OCI-LY3 (cell line): ENCODE results near the gene RAP1GAP2.

ENCODE experiments used
- H2AFZ ChIP-seq: fragments of 200-600, 300-600 bp; shearing (Covaris generic); 2 replicates; pipeline ENCODE4 v1.6.0; 2014; ENCODE audit warnings: antibody characterized with exemption, low read depth, low read length
- H3K27ac ChIP-seq: fragments of 200-600, 300-600 bp; sonication (generic); 2 replicates; pipeline ENCODE4 v1.5.1; 2014; ENCODE audit warnings: mild to moderate bottlenecking, low read length, moderate library complexity, mixed read lengths
- H3K27me3 ChIP-seq: fragments of 200-600, 300-600 bp; sonication (generic); 2 replicates; pipeline ENCODE4 v1.6.1; 2014; ENCODE audit warnings: low read depth, low read length, mixed read lengths
- H3K36me3 ChIP-seq: fragments of 200-600, 300-600 bp; sonication (generic); replicated peaks from 2 replicates; pipeline ENCODE3; 2014; ENCODE audit warnings: low read depth, low read length, mixed read lengths
- H3K4me1 ChIP-seq: fragments of 300-600, 200-600 bp; sonication (generic); 2 replicates; pipeline ENCODE4 v1.6.1; 2014; ENCODE audit warnings: low read length, mixed read lengths
- H3K4me2 ChIP-seq: fragments of 200-600, 300-600 bp; sonication (generic); 2 replicates; pipeline ENCODE4 v1.6.1; 2014; ENCODE audit warnings: low read length, mixed read lengths
- H3K4me3 ChIP-seq: fragments of 300-600, 200-600 bp; sonication (generic); 2 replicates; pipeline ENCODE4 v1.5.1; 2014; ENCODE audit warnings: antibody characterized with exemption, mild to moderate bottlenecking, low read length, moderate library complexity
- H3K79me2 ChIP-seq: fragments of 300-600, 200-600 bp; shearing (Covaris generic); 2 replicates; pipeline ENCODE4 v1.6.1; 2014; ENCODE audit warnings: mild to moderate bottlenecking, low read length, mixed read lengths
- H3K9ac ChIP-seq: fragments of 300-600, 200-600 bp; shearing (Covaris generic); 2 replicates; pipeline ENCODE4 v1.6.0; 2014; ENCODE audit warnings: mild to moderate bottlenecking, low read length, moderate library complexity
- H3K9me3 ChIP-seq: fragments of 200-600, 300-600 bp; shearing (Covaris generic); 2 replicates; pipeline ENCODE4 v1.6.1; 2014; ENCODE audit warnings: low read length, mixed read lengths; ENCODE audit not compliant: insufficient read depth
- H4K20me1 ChIP-seq: fragments of 200-600, 300-600 bp; sonication (generic); 2 replicates; pipeline ENCODE4 v1.6.1; 2016; ENCODE audit warnings: low read length, mixed read lengths; ENCODE audit not compliant: insufficient read depth
- EZH2phosphoT487 ChIP-seq: fragments of 200-600 bp; shearing (Covaris generic); IDR thresholded peaks from 2 replicates; pipeline ENCODE4 v1.6.1; 2018; ENCODE audit warnings: antibody characterized with exemption, mixed run types, low read depth
- TF ChIP-seq, protein P1 (sequence below): fragments of 200-600, 300-600 bp; sonication (generic); IDR thresholded peaks from 2 replicates; pipeline ENCODE4 v1.5.1; 2014; ENCODE audit warnings: antibody characterized with exemption, low read length, low read depth

The RAP1GAP2 gene

DNA sequence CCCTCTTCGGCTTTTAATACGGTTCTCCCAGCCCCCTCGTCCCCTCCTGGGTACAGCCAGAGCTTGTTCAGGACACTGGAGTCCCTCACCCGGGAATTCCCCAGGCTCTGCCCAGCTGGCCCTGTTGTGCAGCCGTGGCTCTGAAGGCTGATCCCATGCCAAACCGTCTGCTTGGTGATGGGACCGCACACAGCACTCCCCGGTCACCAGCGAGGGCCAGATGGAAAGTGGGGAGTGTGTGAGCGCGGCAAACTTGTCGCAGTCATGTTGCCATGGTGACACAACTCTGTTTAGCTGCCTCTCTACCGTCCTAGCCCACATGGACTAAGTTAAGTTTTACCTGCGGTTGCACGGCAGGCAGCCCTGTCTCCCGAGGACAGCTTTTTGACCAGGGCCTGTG, 107.9 kb downstream of the RAP1GAP2 start:
- H3K9ac ChIP-seq: no peak overlapping the region
- no peaks in the 10 kb centered on the region for H3K27me3 ChIP-seq
- H3K27ac ChIP-seq: no peak overlapping the region
- H3K4me2 ChIP-seq: no peak overlapping the region
- H3K9me3 ChIP-seq: no peaks in the 10 kb centered on the region
- no peak overlapping the region for H3K4me3 ChIP-seq
- no peaks in the 10 kb centered on the region for H3K36me3 ChIP-seq
- H3K4me1 ChIP-seq: peaks cover 8% of the 10 kb centered on the region
- TF ChIP-seq EZH2phosphoT487: no peak
- TF ChIP-seq, protein P1, sequence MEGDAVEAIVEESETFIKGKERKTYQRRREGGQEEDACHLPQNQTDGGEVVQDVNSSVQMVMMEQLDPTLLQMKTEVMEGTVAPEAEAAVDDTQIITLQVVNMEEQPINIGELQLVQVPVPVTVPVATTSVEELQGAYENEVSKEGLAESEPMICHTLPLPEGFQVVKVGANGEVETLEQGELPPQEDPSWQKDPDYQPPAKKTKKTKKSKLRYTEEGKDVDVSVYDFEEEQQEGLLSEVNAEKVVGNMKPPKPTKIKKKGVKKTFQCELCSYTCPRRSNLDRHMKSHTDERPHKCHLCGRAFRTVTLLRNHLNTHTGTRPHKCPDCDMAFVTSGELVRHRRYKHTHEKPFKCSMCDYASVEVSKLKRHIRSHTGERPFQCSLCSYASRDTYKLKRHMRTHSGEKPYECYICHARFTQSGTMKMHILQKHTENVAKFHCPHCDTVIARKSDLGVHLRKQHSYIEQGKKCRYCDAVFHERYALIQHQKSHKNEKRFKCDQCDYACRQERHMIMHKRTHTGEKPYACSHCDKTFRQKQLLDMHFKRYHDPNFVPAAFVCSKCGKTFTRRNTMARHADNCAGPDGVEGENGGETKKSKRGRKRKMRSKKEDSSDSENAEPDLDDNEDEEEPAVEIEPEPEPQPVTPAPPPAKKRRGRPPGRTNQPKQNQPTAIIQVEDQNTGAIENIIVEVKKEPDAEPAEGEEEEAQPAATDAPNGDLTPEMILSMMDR: no peak
- H4K20me1 ChIP-seq: no peaks in the 10 kb centered on the region
- no peak overlapping the region for H2AFZ ChIP-seq
- no peaks in the 10 kb centered on the region for H3K79me2 ChIP-seq

DNA sequence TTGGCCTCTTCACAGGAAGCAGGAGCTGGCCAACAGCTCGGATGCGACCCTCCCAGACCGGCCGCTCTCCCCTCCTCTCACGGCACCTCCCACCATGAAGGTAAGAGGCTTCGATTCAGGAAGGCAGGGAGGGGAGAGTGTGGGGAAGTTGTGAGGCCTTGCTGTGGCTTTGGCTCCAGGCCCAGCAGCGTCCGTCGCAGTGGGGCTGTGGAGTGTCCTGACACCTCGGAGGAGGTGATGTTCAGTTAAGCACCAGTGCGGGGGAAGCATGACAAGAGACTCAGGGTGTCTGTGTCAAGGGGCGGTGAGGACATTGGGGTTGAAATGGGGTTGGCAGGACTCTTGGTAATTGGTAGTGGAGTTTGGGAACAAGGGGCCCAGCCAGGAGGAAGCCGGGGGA, 109.0 kb downstream of the RAP1GAP2 start:
- Histone ChIP-seq H3K4me1 (peaks cover 18% of the 10 kb centered on the region), H4K20me1 (no peaks in the 10 kb centered on the region), H2AFZ (no peak overlapping the region)

DNA sequence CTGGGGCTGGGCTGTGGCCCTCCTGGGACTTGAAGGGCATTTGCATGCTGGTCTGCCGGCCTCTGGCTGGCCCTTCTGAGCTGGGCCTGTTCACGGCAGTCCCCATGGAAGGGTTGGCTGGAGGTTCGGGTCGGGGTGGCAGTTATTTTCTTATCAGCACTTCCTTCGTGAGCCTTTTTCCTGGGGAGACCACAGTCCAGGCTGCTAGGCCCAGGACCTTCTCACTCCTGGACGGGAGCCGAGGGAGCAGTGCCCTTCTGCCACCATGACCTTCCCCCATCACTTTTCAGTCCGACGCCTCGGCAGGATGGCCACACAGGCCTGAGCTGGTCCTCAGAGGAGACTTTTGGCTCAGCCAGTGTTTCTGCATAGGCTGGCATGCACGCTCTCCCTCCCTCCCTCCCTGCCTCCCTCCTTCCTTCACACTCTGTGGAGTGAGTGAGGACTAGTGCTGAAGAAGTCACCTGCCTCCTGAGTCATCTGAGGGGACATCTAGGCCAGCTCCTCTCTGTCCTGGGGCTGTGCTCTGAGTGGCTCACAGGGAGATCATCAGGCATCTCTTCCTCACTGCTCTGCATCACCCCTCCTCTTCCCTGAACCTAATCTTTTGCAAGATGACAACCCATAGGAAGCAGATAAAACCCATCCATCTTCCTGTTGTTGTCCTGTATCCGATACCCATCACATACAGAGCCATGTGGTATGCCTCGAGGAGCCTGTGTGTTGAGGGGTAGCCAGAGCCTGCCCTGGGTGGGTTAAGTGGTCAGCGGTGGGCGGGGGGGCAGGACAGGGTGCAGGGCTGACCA, 109.7 kb downstream of the RAP1GAP2 start:
- H4K20me1 ChIP-seq: no peaks in the 10 kb centered on the region
- H3K4me1 ChIP-seq: peaks cover 24% of the 10 kb centered on the region
- H3K4me2 ChIP-seq: no peak overlapping the region
- H3K9ac ChIP-seq: no peak overlapping the region
- no peak for TF ChIP-seq EZH2phosphoT487
- TF ChIP-seq, protein P1: no peak
- H3K9me3 ChIP-seq: no peaks in the 10 kb centered on the region
- no peaks in the 10 kb centered on the region for H3K36me3 ChIP-seq
- no peak overlapping the region for H3K4me3 ChIP-seq
- peaks cover 5% of the 10 kb centered on the region; the same call in 1 of the 2 replicates for H3K27me3 ChIP-seq
- no peak overlapping the region for H3K27ac ChIP-seq
- H2AFZ ChIP-seq: no peak overlapping the region
- H3K79me2 ChIP-seq: no peaks in the 10 kb centered on the region

More for the DNA sequence above, 109.0 kb downstream of the RAP1GAP2 start:
- H3K27me3 ChIP-seq: peaks cover 4% of the 10 kb centered on the region; the same call in 1 of the 2 replicates
- H3K79me2 ChIP-seq: no peaks in the 10 kb centered on the region
- no peak overlapping the region for H3K9ac ChIP-seq
- no peak overlapping the region for H3K4me3 ChIP-seq
- TF ChIP-seq EZH2phosphoT487: no peak
- TF ChIP-seq, protein P1: no peak
- H3K27ac ChIP-seq: no peak overlapping the region
- H3K4me2 ChIP-seq: no peak overlapping the region
- no peaks in the 10 kb centered on the region for H3K36me3 ChIP-seq
- H3K9me3 ChIP-seq: no peaks in the 10 kb centered on the region

DNA sequence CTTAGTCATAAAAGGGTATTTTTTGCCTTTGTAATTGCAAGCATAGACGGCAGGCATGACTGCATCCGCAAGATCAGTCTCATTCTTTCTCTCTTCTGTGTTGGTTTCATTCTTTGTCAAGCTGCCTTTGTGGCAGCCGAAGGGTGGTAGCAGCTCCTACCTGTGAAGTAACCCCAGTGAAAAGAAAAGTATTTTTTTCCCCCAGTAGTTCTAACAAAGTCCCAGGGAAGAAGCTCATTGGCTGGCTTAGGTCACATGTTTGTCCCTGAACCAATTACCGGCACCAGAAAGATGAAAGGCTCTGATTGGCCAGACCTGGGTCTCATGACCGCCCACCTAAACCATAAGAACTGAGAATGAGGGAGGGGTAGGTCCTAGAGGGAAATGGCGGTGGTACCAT, 110.7 kb downstream of the RAP1GAP2 start:
- no peak for TF ChIP-seq EZH2phosphoT487
- TF ChIP-seq, protein P1: no peak
- Histone ChIP-seq H3K4me3 (no peak overlapping the region), H3K79me2 (no peaks in the 10 kb centered on the region), H3K36me3 (no peaks in the 10 kb centered on the region), H4K20me1 (no peaks in the 10 kb centered on the region), H3K9me3 (no peaks in the 10 kb centered on the region), H3K27me3 (peaks cover 5% of the 10 kb centered on the region; the same call in 1 of the 2 replicates), H3K4me2 (no peak overlapping the region), H2AFZ (no peak overlapping the region), H3K27ac (no peak overlapping the region), H3K4me1 (peaks cover 29% of the 10 kb centered on the region), H3K9ac (no peak overlapping the region)
